ENCODE measurements around the gene KRT1.

- TF ChIP-seq CTCF (IDR thresholded peaks at IDR 0.05 in 2 of 3, conservative IDR thresholded peaks at IDR 0.05 in 1 of 3; ENCODE audit: control insufficient read depth in 2 of 3, extremely low read depth in 1 of 3, insufficient read depth in 1 of 3, low read depth in 3 of 3, low read length in 3 of 3): no peak
- TF ChIP-seq EZH2 (IDR thresholded peaks at IDR 0.05; ENCODE audit: borderline replicate concordance, control insufficient read depth, low read depth, low read length): no peak
- TF ChIP-seq EGR1 (IDR thresholded peaks at IDR 0.05; ENCODE audit: borderline replicate concordance in 1 of 2, low read depth in 2 of 2, low read length in 2 of 2): no peak
- no peak for TF ChIP-seq ZBTB33 (IDR thresholded peaks at IDR 0.05)
- TF ChIP-seq PKNOX1 (IDR thresholded peaks at IDR 0.05): no peak
- no peak for TF ChIP-seq CREM (IDR thresholded peaks at IDR 0.05; ENCODE audit: low read depth)
- no peak for TF ChIP-seq JUND (IDR thresholded peaks at IDR 0.05; ENCODE audit: low read depth, low read length)
These were observed 5.8 kb downstream of the KRT1 start for GRCh38 chr12:52674433-52674775.

Data from GM12878 (cell line).